Activated T-cell treated with anti-CD3 and anti-CD28 coated beads, Interleukin-2, amount 50 U/mL, for 4 hours (primary cell): Measurements from ENCODE around the gene RIN3. TPM values are rescaled to one million over a fixed set of nuclear protein-coding genes. Genes with fewer than 3 reads are reported as not detected.
"Not testable (repeated sequence)": the region's sequence is repeated elsewhere in the genome, so short reads cannot be mapped to it uniquely, and the experiment has no call there.

Source experiments
- ATAC-seq, 2 donors: fragments of 200-7000 bp; cut with Tn5 transposase; one replicate each; pipeline ENCODE4 v1.10.0; 2021
- DNase-seq: peaks from one replicate; pipeline ENCODE4 v3.0.0-alpha.2; 2020
- H3K27me3 Mint-ChIP-seq: one replicate; pipeline ENCODE4 v1.8.0; 2021; ENCODE audit warnings: low read depth, mixed read lengths
- H3K36me3 Mint-ChIP-seq: one replicate; pipeline ENCODE4 v1.8.0; 2022; ENCODE audit warnings: mixed read lengths; ENCODE audit not compliant: insufficient read depth
- H3K4me1 Mint-ChIP-seq: one replicate; pipeline ENCODE4 v1.8.0; 2021; ENCODE audit warnings: low read depth, mixed read lengths
- H3K4me3 Mint-ChIP-seq: one replicate; pipeline ENCODE4 v1.8.0; 2021; ENCODE audit warnings: mild to moderate bottlenecking, moderate library complexity, mixed read lengths
- H3K9me3 Mint-ChIP-seq: one replicate; pipeline ENCODE4 v1.8.0; 2021; ENCODE audit warnings: mixed read lengths
- total RNA-seq, 3 donors: library from RNA; stranded (reverse); gene quantifications; one replicate each; pipeline ENCODE4 v1.2.1, GENCODE V29; 2021

Gene RIN3
- total RNA-seq, 3 donors from 2014 or later = 14.2 to 24.3 (median 18.5) TPM

GRCh38 chr14:92524602-92525185 is 11.1 kb downstream of the RIN3 start:
- Mint-ChIP-seq H3K36me3 (peaks cover 2% of the 10 kb centered on the region), H3K4me3 (no peak overlapping the region), H3K4me1 (peaks cover 20% of the 10 kb centered on the region), H3K9me3 (no peaks in the 10 kb centered on the region), H3K27me3 (no peaks in the 10 kb centered on the region)
- ATAC-seq (no peak), DNase-seq (no peak)

- Mint-ChIP-seq H3K4me1 (peaks cover 22% of the 10 kb centered on the region), H3K9me3 (no peaks in the 10 kb centered on the region), H3K36me3 (peaks cover 2% of the 10 kb centered on the region), H3K27me3 (no peaks in the 10 kb centered on the region), H3K4me3 (no peak overlapping the region)
- ATAC-seq = no peak
- DNase-seq = no peak
Measured at GRCh38 chr14:92525322-92526095, 11.9 kb downstream of the RIN3 start.

GRCh38 chr14:92527721-92528120 is 14.1 kb downstream of the RIN3 start:
- ATAC-seq = peak in 1 of 2 donors; percentile 14
- no peak for DNase-seq
- Mint-ChIP-seq H3K4me1 (peaks cover 37% of the 10 kb centered on the region), H3K9me3 (no peaks in the 10 kb centered on the region), H3K36me3 (no peaks in the 10 kb centered on the region), H3K27me3 (no peaks in the 10 kb centered on the region), H3K4me3 (no peak overlapping the region)

GRCh38 chr14:92528486-92529100 is 15.0 kb downstream of the RIN3 start:
- H3K4me3 Mint-ChIP-seq = no peak overlapping the region
- H3K4me1 Mint-ChIP-seq = peaks cover 42% of the 10 kb centered on the region
- H3K36me3 Mint-ChIP-seq = no peaks in the 10 kb centered on the region
- no peaks in the 10 kb centered on the region for H3K27me3 Mint-ChIP-seq
- ATAC-seq (no peak), DNase-seq (no peak)
- H3K9me3 Mint-ChIP-seq = no peaks in the 10 kb centered on the region

- Mint-ChIP-seq H3K9me3 (no peaks in the 10 kb centered on the region), H3K36me3 (no peaks in the 10 kb centered on the region), H3K27me3 (no peaks in the 10 kb centered on the region), H3K4me3 (peak overlapping the region; percentile 22), H3K4me1 (peaks cover 47% of the 10 kb centered on the region)
- ATAC-seq (peak; percentile 35 to 44), DNase-seq (no peak)
Measured at GRCh38 chr14:92529903-92530302, 16.3 kb downstream of the RIN3 start.

- no peaks in the 10 kb centered on the region for H3K36me3 Mint-ChIP-seq
- no peaks in the 10 kb centered on the region for H3K27me3 Mint-ChIP-seq
- peak; percentile 70 for DNase-seq
- peaks cover 60% of the 10 kb centered on the region for H3K4me1 Mint-ChIP-seq
- H3K4me3 Mint-ChIP-seq = peak overlapping the region; percentile 44
- ATAC-seq = peak; percentile 83 to 90
- H3K9me3 Mint-ChIP-seq = no peaks in the 10 kb centered on the region
Measured at GRCh38 chr14:92531106-92531873, 17.7 kb downstream of the RIN3 start.

GRCh38 chr14:92532490-92533163 is 19.0 kb downstream of the RIN3 start:
- ATAC-seq (no peak), DNase-seq (no peak)
- peaks cover 64% of the 10 kb centered on the region for H3K4me1 Mint-ChIP-seq
- no peaks in the 10 kb centered on the region for H3K9me3 Mint-ChIP-seq
- H3K27me3 Mint-ChIP-seq = no peaks in the 10 kb centered on the region
- H3K36me3 Mint-ChIP-seq = no peaks in the 10 kb centered on the region
- no peak overlapping the region for H3K4me3 Mint-ChIP-seq

GRCh38 chr14:92534932-92535643 is 21.5 kb downstream of the RIN3 start:
- no peaks in the 10 kb centered on the region for H3K27me3 Mint-ChIP-seq
- no peaks in the 10 kb centered on the region for H3K36me3 Mint-ChIP-seq
- H3K4me1 Mint-ChIP-seq = peaks cover 68% of the 10 kb centered on the region
- peak; percentile 30 for DNase-seq
- peak; percentile 16 to 31 for ATAC-seq
- H3K4me3 Mint-ChIP-seq = peak overlapping the region; percentile 73
- H3K9me3 Mint-ChIP-seq = no peaks in the 10 kb centered on the region

GRCh38 chr14:92536231-92536630 is 22.6 kb downstream of the RIN3 start:
- H3K9me3 Mint-ChIP-seq, H3K36me3 Mint-ChIP-seq, DNase-seq, ATAC-seq, H3K27me3 Mint-ChIP-seq, H3K4me3 Mint-ChIP-seq: not testable (repeated sequence)
- peaks cover 67% of the 10 kb centered on the region for H3K4me1 Mint-ChIP-seq

GRCh38 chr14:92538412-92538985 is 24.9 kb downstream of the RIN3 start:
- no peaks in the 10 kb centered on the region for H3K36me3 Mint-ChIP-seq
- no peaks in the 10 kb centered on the region for H3K9me3 Mint-ChIP-seq
- H3K27me3 Mint-ChIP-seq = no peaks in the 10 kb centered on the region
- no peak overlapping the region for H3K4me3 Mint-ChIP-seq
- DNase-seq (no peak), ATAC-seq (no peak)
- peaks cover 52% of the 10 kb centered on the region for H3K4me1 Mint-ChIP-seq

- Mint-ChIP-seq H3K36me3 (no peaks in the 10 kb centered on the region), H3K27me3 (no peaks in the 10 kb centered on the region), H3K9me3 (no peaks in the 10 kb centered on the region), H3K4me1 (peaks cover 51% of the 10 kb centered on the region), H3K4me3 (no peak overlapping the region)
- DNase-seq (no peak), ATAC-seq (no peak)
Measured at GRCh38 chr14:92539419-92539818, 25.8 kb downstream of the RIN3 start.

GRCh38 chr14:92539875-92540274 is 26.3 kb downstream of the RIN3 start:
- ATAC-seq = peak in 1 of 2 donors; percentile 28
- Mint-ChIP-seq H3K4me3 (no peak overlapping the region), H3K9me3 (no peaks in the 10 kb centered on the region), H3K4me1 (peaks cover 46% of the 10 kb centered on the region), H3K27me3 (no peaks in the 10 kb centered on the region), H3K36me3 (no peaks in the 10 kb centered on the region)
- DNase-seq = no peak

GRCh38 chr14:92540472-92541048 is 27.0 kb downstream of the RIN3 start:
- ATAC-seq = peak in 1 of 2 donors; percentile 9

More at GRCh38 chr14:92540472-92541048, 27.0 kb downstream of the RIN3 start:
- no peak overlapping the region for H3K4me3 Mint-ChIP-seq
- H3K36me3 Mint-ChIP-seq = no peaks in the 10 kb centered on the region
- H3K9me3 Mint-ChIP-seq = no peaks in the 10 kb centered on the region
- H3K27me3 Mint-ChIP-seq = no peaks in the 10 kb centered on the region
- DNase-seq = no peak
- H3K4me1 Mint-ChIP-seq = peaks cover 39% of the 10 kb centered on the region
